ENCODE data around the gene B4GAT1. TPM values are rescaled to one million over a fixed set of nuclear protein-coding genes. Genes with fewer than 3 reads are reported as not detected.

Gene B4GAT1
- total and polyA plus RNA-seq, 2 of the 13 experiments (the other 11 are each of a cell fraction or from before 2014, with no cell fraction given), result 40.4 to 109 TPM

- TF ChIP-seq ZNF572 (CRISPR knock-in tag; IDR thresholded peaks at IDR 0.05) (peak; percentile 94; the same call in 1 of the 2 replicates), CC2D1A (CRISPR knock-in tag; IDR thresholded peaks at IDR 0.05) (no peak), ZNF713 (CRISPR knock-in tag; IDR thresholded peaks at IDR 0.05) (no peak), ZNF432 (CRISPR knock-in tag; IDR thresholded peaks at IDR 0.05; ENCODE audit: borderline replicate concordance) (0 out of 2 replicates have a peak, but pooled peaks have one; percentile 46), ZNF44 (CRISPR knock-in tag; IDR thresholded peaks at IDR 0.05) (no peak), TP53 (CRISPR knock-in tag; conservative IDR thresholded peaks at IDR 0.05) (no peak), ZFP91 (CRISPR knock-in tag; IDR thresholded peaks at IDR 0.05; ENCODE audit: borderline replicate concordance) (peak; percentile 20), ATRX (CRISPR knock-in tag; IDR thresholded peaks at IDR 0.05; ENCODE audit: borderline replicate concordance) (no peak), SNAPC2 (CRISPR knock-in tag; IDR thresholded peaks at IDR 0.05) (no peak), GABPA (IDR thresholded peaks at IDR 0.05; ENCODE audit: low read depth, low read length) (no peak), GABPA (CRISPR knock-in tag; IDR thresholded peaks at IDR 0.05; ENCODE audit: low read depth) (no peak), PLSCR1 (CRISPR knock-in tag; IDR thresholded peaks at IDR 0.05; ENCODE audit: borderline replicate concordance) (0 out of 2 replicates have a peak, but pooled peaks have one; percentile 51), ZNF138 (CRISPR knock-in tag; IDR thresholded peaks at IDR 0.05; ENCODE audit: low read depth) (peak; percentile 80; the same call in 1 of the 2 replicates), SALL2 (CRISPR knock-in tag; IDR thresholded peaks at IDR 0.05) (0 out of 2 replicates have a peak, but pooled peaks have one; percentile 37), DNMT3B (CRISPR knock-in tag; conservative IDR thresholded peaks at IDR 0.05) (no peak), MXD1 (CRISPR knock-in tag; IDR thresholded peaks at IDR 0.05) (peak; percentile 66; the same call in 1 of the 2 replicates), ZNF839 (CRISPR knock-in tag; IDR thresholded peaks at IDR 0.05; ENCODE audit: borderline replicate concordance) (peak; percentile 76; the same call in 1 of the 2 replicates), ZNF253 (CRISPR knock-in tag; IDR thresholded peaks at IDR 0.05; ENCODE audit: borderline replicate concordance) (no peak), NRL (CRISPR knock-in tag; IDR thresholded peaks at IDR 0.05; ENCODE audit: borderline replicate concordance) (no peak), DPF2 (CRISPR knock-in tag; IDR thresholded peaks at IDR 0.05; ENCODE audit: borderline replicate concordance, low read depth) (no peak), ZNF567 (CRISPR knock-in tag; IDR thresholded peaks at IDR 0.05; ENCODE audit: borderline replicate concordance) (no peak), REXO4 (CRISPR knock-in tag; IDR thresholded peaks at IDR 0.05; ENCODE audit: borderline replicate concordance) (no peak), ZNF34 (CRISPR knock-in tag; IDR thresholded peaks at IDR 0.05; ENCODE audit: borderline replicate concordance) (no peak)
- TF ChIP-seq, protein P1, sequence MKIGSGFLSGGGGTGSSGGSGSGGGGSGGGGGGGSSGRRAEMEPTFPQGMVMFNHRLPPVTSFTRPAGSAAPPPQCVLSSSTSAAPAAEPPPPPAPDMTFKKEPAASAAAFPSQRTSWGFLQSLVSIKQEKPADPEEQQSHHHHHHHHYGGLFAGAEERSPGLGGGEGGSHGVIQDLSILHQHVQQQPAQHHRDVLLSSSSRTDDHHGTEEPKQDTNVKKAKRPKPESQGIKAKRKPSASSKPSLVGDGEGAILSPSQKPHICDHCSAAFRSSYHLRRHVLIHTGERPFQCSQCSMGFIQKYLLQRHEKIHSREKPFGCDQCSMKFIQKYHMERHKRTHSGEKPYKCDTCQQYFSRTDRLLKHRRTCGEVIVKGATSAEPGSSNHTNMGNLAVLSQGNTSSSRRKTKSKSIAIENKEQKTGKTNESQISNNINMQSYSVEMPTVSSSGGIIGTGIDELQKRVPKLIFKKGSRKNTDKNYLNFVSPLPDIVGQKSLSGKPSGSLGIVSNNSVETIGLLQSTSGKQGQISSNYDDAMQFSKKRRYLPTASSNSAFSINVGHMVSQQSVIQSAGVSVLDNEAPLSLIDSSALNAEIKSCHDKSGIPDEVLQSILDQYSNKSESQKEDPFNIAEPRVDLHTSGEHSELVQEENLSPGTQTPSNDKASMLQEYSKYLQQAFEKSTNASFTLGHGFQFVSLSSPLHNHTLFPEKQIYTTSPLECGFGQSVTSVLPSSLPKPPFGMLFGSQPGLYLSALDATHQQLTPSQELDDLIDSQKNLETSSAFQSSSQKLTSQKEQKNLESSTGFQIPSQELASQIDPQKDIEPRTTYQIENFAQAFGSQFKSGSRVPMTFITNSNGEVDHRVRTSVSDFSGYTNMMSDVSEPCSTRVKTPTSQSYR (CRISPR knock-in tag; IDR thresholded peaks at IDR 0.05; ENCODE audit: borderline replicate concordance), result no peak
Observed at GRCh38 chr11:66346476-66347424, 679 bp downstream of the B4GAT1 start (continued).
